Measurements from ENCODE around the gene LIN28A.

The LIN28A gene

DNA sequence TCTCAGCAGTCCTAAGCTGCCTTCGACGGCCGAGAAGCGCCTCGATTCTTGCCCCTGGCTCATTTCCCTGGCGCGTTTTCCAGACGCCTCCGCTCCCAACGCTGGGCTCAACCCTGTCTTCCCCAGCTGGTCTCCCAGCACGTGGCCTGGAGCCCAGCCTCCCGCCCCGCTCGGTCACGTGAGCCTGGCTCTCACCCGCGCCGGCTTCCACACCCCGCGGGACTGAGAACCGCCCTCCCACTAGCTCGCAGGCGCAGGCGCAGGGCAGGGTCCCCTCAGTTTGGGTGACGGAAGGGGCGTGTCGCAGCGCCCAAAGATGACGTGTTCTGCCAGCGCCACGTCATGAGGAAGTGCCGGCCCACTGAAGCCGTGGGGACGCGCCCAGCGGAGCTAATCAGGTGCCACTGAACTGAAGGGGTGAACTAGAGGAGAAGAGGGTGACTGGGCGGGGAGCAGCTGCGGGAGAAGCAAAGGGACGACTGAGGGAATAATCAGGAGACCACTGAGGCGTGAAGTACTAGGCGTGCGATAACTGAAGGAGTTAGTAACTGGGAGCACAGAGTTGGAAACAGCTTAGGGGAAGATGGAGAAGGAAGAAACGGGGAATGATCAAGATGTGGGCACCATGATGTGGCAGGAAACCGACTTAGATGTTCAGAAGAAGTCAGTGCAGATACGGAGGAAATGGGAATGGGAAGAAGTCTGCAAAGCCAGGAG is 21.5 kb downstream of the LIN28A start, which contains the start of gene DHDDS (continued):
- TF ChIP-seq ZSCAN4 (tag by site-specific recombination; IDR thresholded peaks at IDR 0.05) (no peak), ZSCAN30 (tag by site-specific recombination; IDR thresholded peaks at IDR 0.05) (peak; percentile 56; the same call in 1 of the 2 replicates), ZNF548 (tag by site-specific recombination; IDR thresholded peaks at IDR 0.05) (no peak), EGR2 (tag by site-specific recombination; IDR thresholded peaks at IDR 0.05; ENCODE audit: low read depth) (peak; percentile 80), ZNF555 (tag by site-specific recombination; conservative IDR thresholded peaks at IDR 0.05) (no peak), ZNF624 (tag by site-specific recombination; IDR thresholded peaks at IDR 0.05) (no peak), ZNF830 (tag by site-specific recombination; IDR thresholded peaks at IDR 0.05; ENCODE audit: low read depth) (no peak), SCRT1 (tag by site-specific recombination; IDR thresholded peaks at IDR 0.05; ENCODE audit: borderline replicate concordance) (no peak), ZNF747 (tag by site-specific recombination; IDR thresholded peaks at IDR 0.05) (no peak), PRDM1 (tag by site-specific recombination; IDR thresholded peaks at IDR 0.05) (no peak), ZNF184 (tag by site-specific recombination; IDR thresholded peaks at IDR 0.05) (no peak), ZNF768 (tag by site-specific recombination; IDR thresholded peaks at IDR 0.05) (no peak), ZNF214 (tag by site-specific recombination; IDR thresholded peaks at IDR 0.05; ENCODE audit: borderline replicate concordance) (no peak), ZNF514 (tag by site-specific recombination; IDR thresholded peaks at IDR 0.05) (no peak), ZNF341 (tag by site-specific recombination; IDR thresholded peaks at IDR 0.05; ENCODE audit: low read depth) (peak; percentile 86), ZBTB17 (tag by site-specific recombination; IDR thresholded peaks at IDR 0.05) (peak; percentile 94), IKZF3 (tag by site-specific recombination; IDR thresholded peaks at IDR 0.05) (peak; percentile 87), ZNF510 (tag by site-specific recombination; IDR thresholded peaks at IDR 0.05; ENCODE audit: insufficient replicate concordance) (no peak), GLI2 (tag by site-specific recombination; IDR thresholded peaks at IDR 0.05; ENCODE audit: borderline replicate concordance, low read depth) (no peak), GLI4 (tag by site-specific recombination; IDR thresholded peaks at IDR 0.05) (no peak), TRIM28 (IDR thresholded peaks at IDR 0.05; ENCODE audit: borderline replicate concordance, low read length) (peak; percentile 68; the same call in 1 of the 2 replicates), ZNF701 (tag by site-specific recombination; IDR thresholded peaks at IDR 0.05) (no peak), ZNF48 (tag by site-specific recombination; IDR thresholded peaks at IDR 0.05) (no peak)
- TF ChIP-seq, protein P1, sequence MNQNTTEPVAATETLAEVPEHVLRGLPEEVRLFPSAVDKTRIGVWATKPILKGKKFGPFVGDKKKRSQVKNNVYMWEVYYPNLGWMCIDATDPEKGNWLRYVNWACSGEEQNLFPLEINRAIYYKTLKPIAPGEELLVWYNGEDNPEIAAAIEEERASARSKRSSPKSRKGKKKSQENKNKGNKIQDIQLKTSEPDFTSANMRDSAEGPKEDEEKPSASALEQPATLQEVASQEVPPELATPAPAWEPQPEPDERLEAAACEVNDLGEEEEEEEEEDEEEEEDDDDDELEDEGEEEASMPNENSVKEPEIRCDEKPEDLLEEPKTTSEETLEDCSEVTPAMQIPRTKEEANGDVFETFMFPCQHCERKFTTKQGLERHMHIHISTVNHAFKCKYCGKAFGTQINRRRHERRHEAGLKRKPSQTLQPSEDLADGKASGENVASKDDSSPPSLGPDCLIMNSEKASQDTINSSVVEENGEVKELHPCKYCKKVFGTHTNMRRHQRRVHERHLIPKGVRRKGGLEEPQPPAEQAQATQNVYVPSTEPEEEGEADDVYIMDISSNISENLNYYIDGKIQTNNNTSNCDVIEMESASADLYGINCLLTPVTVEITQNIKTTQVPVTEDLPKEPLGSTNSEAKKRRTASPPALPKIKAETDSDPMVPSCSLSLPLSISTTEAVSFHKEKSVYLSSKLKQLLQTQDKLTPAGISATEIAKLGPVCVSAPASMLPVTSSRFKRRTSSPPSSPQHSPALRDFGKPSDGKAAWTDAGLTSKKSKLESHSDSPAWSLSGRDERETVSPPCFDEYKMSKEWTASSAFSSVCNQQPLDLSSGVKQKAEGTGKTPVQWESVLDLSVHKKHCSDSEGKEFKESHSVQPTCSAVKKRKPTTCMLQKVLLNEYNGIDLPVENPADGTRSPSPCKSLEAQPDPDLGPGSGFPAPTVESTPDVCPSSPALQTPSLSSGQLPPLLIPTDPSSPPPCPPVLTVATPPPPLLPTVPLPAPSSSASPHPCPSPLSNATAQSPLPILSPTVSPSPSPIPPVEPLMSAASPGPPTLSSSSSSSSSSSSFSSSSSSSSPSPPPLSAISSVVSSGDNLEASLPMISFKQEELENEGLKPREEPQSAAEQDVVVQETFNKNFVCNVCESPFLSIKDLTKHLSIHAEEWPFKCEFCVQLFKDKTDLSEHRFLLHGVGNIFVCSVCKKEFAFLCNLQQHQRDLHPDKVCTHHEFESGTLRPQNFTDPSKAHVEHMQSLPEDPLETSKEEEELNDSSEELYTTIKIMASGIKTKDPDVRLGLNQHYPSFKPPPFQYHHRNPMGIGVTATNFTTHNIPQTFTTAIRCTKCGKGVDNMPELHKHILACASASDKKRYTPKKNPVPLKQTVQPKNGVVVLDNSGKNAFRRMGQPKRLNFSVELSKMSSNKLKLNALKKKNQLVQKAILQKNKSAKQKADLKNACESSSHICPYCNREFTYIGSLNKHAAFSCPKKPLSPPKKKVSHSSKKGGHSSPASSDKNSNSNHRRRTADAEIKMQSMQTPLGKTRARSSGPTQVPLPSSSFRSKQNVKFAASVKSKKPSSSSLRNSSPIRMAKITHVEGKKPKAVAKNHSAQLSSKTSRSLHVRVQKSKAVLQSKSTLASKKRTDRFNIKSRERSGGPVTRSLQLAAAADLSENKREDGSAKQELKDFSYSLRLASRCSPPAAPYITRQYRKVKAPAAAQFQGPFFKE (tag by site-specific recombination; IDR thresholded peaks at IDR 0.05; ENCODE audit: borderline replicate concordance) = no peak
- TF ChIP-seq, protein P2, sequence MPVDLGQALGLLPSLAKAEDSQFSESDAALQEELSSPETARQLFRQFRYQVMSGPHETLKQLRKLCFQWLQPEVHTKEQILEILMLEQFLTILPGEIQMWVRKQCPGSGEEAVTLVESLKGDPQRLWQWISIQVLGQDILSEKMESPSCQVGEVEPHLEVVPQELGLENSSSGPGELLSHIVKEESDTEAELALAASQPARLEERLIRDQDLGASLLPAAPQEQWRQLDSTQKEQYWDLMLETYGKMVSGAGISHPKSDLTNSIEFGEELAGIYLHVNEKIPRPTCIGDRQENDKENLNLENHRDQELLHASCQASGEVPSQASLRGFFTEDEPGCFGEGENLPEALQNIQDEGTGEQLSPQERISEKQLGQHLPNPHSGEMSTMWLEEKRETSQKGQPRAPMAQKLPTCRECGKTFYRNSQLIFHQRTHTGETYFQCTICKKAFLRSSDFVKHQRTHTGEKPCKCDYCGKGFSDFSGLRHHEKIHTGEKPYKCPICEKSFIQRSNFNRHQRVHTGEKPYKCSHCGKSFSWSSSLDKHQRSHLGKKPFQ (tag by site-specific recombination; IDR thresholded peaks at IDR 0.05) = peak; percentile 62; the same call in 1 of the 2 replicates
- TF ChIP-seq, protein P3, sequence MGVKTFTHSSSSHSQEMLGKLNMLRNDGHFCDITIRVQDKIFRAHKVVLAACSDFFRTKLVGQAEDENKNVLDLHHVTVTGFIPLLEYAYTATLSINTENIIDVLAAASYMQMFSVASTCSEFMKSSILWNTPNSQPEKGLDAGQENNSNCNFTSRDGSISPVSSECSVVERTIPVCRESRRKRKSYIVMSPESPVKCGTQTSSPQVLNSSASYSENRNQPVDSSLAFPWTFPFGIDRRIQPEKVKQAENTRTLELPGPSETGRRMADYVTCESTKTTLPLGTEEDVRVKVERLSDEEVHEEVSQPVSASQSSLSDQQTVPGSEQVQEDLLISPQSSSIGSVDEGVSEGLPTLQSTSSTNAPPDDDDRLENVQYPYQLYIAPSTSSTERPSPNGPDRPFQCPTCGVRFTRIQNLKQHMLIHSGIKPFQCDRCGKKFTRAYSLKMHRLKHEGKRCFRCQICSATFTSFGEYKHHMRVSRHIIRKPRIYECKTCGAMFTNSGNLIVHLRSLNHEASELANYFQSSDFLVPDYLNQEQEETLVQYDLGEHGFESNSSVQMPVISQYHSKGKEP (tag by site-specific recombination; IDR thresholded peaks at IDR 0.05) = no peak
- TF ChIP-seq, protein P4, sequence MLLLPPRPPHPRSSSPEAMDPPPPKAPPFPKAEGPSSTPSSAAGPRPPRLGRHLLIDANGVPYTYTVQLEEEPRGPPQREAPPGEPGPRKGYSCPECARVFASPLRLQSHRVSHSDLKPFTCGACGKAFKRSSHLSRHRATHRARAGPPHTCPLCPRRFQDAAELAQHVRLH (tag by site-specific recombination; IDR thresholded peaks at IDR 0.05) = peak; percentile 72
- TF ChIP-seq, protein P5, sequence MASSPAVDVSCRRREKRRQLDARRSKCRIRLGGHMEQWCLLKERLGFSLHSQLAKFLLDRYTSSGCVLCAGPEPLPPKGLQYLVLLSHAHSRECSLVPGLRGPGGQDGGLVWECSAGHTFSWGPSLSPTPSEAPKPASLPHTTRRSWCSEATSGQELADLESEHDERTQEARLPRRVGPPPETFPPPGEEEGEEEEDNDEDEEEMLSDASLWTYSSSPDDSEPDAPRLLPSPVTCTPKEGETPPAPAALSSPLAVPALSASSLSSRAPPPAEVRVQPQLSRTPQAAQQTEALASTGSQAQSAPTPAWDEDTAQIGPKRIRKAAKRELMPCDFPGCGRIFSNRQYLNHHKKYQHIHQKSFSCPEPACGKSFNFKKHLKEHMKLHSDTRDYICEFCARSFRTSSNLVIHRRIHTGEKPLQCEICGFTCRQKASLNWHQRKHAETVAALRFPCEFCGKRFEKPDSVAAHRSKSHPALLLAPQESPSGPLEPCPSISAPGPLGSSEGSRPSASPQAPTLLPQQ (tag by site-specific recombination; IDR thresholded peaks at IDR 0.05) = peak; percentile 97

Data from HEK293 (cell line).